ENCODE measurements around the gene MSH4. TPM values are rescaled to one million over a fixed set of nuclear protein-coding genes. Genes with fewer than 3 reads are reported as not detected.
"Not testable (repeated sequence)": the region's sequence is repeated elsewhere in the genome, so short reads cannot be mapped to it uniquely, and the experiment has no call there.

Gene MSH4
- total RNA-seq, 1 donor from 2014 or later, result 0.27 TPM

DNA sequence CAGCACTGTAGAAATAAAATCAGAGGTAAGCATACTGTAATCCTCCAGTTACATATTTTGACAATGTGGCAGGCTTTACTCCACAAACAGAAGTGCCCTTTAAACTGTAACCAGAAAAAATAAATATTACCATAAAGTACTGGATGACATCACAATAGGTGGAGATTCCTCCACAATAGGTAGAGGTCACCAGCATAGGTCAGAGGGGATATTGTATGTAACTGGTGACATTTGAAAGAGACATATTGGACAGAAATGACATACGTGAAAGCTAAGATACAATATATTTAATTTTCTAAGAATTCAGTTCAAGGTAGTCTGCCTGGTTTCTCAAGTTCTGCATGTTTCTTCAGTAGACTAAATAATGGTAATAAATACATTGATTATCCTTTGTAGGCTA lies 135.6 kb downstream of the MSH4 start, which contains the start of gene ASB17:
ASB17 (minus strand) TSS at position 101 of the 400 bp plus-strand sequence. CDS start 113 bp downstream, outside the sequence.
- DNase-seq (ENCODE audit: low read depth), result no peak

GRCh38 chr1:75937034-75937433 lies 140.4 kb downstream of the MSH4 start:
- DNase-seq (ENCODE audit: low read depth), result peak; percentile 6

GRCh38 chr1:75943037-75943436 lies 146.4 kb downstream of the MSH4 start:
- not testable (repeated sequence) for DNase-seq (ENCODE audit: low read depth)

DNA sequence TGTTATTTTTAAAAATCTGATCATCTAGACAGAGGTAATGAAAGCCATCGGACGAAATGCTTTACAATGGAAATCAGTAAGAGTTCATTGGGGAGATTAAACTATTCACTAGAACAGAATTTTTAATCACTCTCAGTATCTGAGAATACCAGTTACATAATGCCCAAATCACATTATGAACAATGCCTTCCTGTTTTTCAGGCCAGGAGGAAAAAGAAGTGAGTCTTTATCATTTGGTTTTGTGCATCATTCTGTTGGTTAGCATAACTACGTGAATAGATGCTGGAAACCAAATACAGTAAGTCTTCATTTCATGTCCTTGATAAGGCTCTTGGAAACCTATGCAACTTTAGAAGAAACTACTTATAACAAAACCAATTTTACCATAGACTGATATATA lies 153.5 kb downstream of the MSH4 start:
- no peak for DNase-seq (ENCODE audit: low read depth)

DNA sequence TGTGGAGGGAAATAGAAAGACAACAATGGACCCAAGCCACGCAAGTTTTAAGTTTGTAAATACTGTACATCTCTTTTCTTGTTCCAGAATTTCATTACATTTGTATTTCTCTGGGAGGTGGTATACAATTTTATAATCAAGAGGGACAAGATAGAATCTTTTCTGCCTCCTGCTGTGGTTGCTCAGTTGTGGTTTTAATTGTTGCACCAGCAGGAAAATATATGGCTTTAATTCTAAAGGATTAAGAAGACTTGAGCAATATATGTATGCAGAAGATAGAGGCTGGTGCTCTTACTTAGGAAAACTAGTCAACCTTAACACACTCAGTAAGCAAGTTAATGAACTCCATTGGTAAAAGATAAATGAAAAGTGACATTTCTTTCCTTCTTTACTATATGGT lies 155.3 kb downstream of the MSH4 start:
- no peak for DNase-seq (ENCODE audit: low read depth)

- DNase-seq (ENCODE audit: low read depth), result no peak
Observed at GRCh38 chr1:75953461-75953860, 156.8 kb downstream of the MSH4 start.

GRCh38 chr1:75954586-75954985 lies 157.9 kb downstream of the MSH4 start:
- DNase-seq (ENCODE audit: low read depth), result no peak

Other genes starting within 250 kb of the MSH4 start
- gene SLC44A5, start 185.8 kb upstream of the MSH4 start, total RNA-seq, result 0.10 TPM in 1 of 2 replicates, not detected in the other
- gene ACADM, start 72.2 kb upstream of the MSH4 start, total RNA-seq, result 53.1 and 65.1 TPM in 2 replicates
- 93.4 and 133 TPM in 2 replicates for gene RABGGTB, start 10.6 kb upstream of the MSH4 start, total RNA-seq
- gene ASB17, start 135.5 kb downstream of the MSH4 start, total RNA-seq, result not detected in 2 replicates

All from myocyte (in vitro differentiated cells).